Transverse colon (tissue), 4 donors: ENCODE measurements around the gene SLC29A1.

Experiments
- EP300 ChIP-seq: sonication (generic); formaldehyde crosslinking; IDR thresholded peaks from one replicate; pipeline ENCODE4 v1.6.1; 2017; ENCODE audit warnings: antibody characterized with exemption, low read depth
- POLR2A ChIP-seq: fragments of 450-650 bp; IDR thresholded peaks from one replicate; pipeline ENCODE4 v1.6.1; 2016; ENCODE audit warnings: antibody characterized with exemption, mild to moderate bottlenecking, moderate library complexity
- POLR2AphosphoS5 ChIP-seq, 3 donors: sonication (generic); formaldehyde crosslinking; IDR thresholded peaks; one replicate each; pipeline ENCODE4 v1.6.1; 2016; ENCODE audit warnings: antibody characterized with exemption in 3 of 3
- TF ChIP-seq, protein P1 (sequence below), 5 experiments: fragments of 200-600 bp in 3 of 5; fragments of 450-650 bp in 2 of 5; sonication (generic) in 3 of 5; IDR thresholded peaks; 1 replicate in 2 of 5; 2 replicates in 3 of 5; pipeline ENCODE4 v1.5.1; 2016 to 2017; ENCODE audit warnings: antibody characterized with exemption in 5 of 5, inconsistent platforms in 3 of 5, mild to moderate bottlenecking in 2 of 5, moderate library complexity in 1 of 5

DNA sequence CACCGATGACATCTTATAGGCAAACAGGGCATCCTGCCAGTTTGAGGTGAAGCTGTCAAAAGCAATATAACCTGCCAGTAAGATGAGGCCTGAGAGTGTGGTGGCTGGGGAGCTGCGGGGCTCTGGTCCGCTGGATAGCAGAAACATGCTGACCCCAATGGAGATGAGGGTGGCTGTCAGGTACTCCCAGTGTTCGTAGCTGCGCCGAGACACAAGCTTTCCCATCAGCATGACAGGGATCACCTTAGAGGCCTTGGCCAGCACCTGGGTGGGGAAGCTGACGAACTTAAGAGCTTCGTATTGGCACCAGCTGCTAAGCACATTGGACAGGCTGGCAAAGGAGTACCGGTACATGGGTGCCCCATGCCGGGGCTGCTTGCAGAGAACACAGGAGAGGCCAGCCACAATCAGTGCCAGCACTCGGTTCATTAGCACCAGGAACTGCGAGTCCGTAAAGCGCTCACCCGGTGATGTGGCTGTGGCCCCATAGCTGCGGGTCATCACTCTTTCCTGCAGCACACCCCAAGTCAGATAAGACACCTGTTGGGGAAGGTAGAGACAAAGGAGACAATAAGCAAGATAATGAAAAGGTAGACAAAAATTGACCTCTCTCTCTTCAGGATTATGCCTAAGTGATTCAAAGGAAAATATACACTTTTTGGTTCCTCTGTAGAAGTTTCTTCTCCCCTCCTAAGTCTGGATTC is 31.9 kb downstream of the SLC29A1 start:
- TF ChIP-seq, protein P1, sequence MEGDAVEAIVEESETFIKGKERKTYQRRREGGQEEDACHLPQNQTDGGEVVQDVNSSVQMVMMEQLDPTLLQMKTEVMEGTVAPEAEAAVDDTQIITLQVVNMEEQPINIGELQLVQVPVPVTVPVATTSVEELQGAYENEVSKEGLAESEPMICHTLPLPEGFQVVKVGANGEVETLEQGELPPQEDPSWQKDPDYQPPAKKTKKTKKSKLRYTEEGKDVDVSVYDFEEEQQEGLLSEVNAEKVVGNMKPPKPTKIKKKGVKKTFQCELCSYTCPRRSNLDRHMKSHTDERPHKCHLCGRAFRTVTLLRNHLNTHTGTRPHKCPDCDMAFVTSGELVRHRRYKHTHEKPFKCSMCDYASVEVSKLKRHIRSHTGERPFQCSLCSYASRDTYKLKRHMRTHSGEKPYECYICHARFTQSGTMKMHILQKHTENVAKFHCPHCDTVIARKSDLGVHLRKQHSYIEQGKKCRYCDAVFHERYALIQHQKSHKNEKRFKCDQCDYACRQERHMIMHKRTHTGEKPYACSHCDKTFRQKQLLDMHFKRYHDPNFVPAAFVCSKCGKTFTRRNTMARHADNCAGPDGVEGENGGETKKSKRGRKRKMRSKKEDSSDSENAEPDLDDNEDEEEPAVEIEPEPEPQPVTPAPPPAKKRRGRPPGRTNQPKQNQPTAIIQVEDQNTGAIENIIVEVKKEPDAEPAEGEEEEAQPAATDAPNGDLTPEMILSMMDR (IDR thresholded peaks at IDR 0.05): no peak
- TF ChIP-seq POLR2AphosphoS5 (IDR thresholded peaks at IDR 0.05) (no peak), POLR2A (no peak), EP300 (no peak)
